ENCODE results near the gene STX2. TPM values are rescaled to one million over a fixed set of nuclear protein-coding genes. Genes with fewer than 3 reads are reported as not detected.

The STX2 gene
- polyA plus RNA-seq, 1 donor from 2014 or later = 67.0 TPM

DNA sequence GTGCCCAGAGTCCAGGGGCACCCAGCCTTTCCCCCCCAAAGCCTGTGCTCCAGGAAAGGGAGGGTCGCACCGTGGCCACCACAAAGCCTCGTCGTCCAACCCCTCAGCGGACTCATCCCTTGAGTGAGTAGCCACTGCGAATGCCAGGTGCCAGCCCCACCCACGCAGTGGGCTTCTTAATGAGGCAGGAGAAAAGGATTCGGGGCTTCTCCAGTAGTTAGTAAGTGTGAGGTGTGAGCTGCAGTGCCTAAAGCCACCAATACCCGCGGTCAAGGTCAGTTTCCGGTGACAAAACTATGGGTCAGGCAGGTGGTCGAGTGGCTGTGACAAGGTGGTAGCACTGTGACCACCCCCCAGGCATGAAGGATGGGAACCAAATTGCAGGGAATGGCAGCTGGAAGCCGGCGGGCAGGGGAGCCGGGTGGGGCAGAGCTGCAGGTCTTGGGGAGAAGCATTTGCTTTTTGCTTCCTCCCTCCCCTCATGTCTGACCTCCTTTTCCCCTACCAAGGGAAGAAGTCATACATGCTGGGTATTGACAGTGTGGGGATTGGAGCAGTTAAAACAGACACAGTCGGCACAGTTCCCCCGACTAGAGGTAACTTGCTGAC, 40.8 kb upstream of the STX2 start:
- peak overlapping the region; percentile 25 for H3K4me2 ChIP-seq (ENCODE audit: low read length)
- peak overlapping the region; percentile 51 for H3K27ac ChIP-seq (ENCODE audit: low read length)
- no peak for TF ChIP-seq POLR2AphosphoS5 (IDR thresholded peaks at IDR 0.05)
- TF ChIP-seq, protein P1, sequence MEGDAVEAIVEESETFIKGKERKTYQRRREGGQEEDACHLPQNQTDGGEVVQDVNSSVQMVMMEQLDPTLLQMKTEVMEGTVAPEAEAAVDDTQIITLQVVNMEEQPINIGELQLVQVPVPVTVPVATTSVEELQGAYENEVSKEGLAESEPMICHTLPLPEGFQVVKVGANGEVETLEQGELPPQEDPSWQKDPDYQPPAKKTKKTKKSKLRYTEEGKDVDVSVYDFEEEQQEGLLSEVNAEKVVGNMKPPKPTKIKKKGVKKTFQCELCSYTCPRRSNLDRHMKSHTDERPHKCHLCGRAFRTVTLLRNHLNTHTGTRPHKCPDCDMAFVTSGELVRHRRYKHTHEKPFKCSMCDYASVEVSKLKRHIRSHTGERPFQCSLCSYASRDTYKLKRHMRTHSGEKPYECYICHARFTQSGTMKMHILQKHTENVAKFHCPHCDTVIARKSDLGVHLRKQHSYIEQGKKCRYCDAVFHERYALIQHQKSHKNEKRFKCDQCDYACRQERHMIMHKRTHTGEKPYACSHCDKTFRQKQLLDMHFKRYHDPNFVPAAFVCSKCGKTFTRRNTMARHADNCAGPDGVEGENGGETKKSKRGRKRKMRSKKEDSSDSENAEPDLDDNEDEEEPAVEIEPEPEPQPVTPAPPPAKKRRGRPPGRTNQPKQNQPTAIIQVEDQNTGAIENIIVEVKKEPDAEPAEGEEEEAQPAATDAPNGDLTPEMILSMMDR (IDR thresholded peaks at IDR 0.05; ENCODE audit: poor library complexity, severe bottlenecking) = no peak
- TF ChIP-seq SMC3 (conservative IDR thresholded peaks at IDR 0.05; ENCODE audit: poor library complexity) = no peak
- no peak for TF ChIP-seq RAD21 (conservative IDR thresholded peaks at IDR 0.05)
- TF ChIP-seq MXI1 (conservative IDR thresholded peaks at IDR 0.05; ENCODE audit: poor library complexity, severe bottlenecking) = no peak
- TF ChIP-seq TAF1 (IDR thresholded peaks at IDR 0.05; ENCODE audit: low read depth) = no peak
- no peak for TF ChIP-seq EP300 (conservative IDR thresholded peaks at IDR 0.05; ENCODE audit: poor library complexity, severe bottlenecking)
- no peak for TF ChIP-seq EZH2 (IDR thresholded peaks at IDR 0.05; ENCODE audit: borderline replicate concordance, insufficient read depth, low read length, poor library complexity, severe bottlenecking)
- TF ChIP-seq, protein P2, sequence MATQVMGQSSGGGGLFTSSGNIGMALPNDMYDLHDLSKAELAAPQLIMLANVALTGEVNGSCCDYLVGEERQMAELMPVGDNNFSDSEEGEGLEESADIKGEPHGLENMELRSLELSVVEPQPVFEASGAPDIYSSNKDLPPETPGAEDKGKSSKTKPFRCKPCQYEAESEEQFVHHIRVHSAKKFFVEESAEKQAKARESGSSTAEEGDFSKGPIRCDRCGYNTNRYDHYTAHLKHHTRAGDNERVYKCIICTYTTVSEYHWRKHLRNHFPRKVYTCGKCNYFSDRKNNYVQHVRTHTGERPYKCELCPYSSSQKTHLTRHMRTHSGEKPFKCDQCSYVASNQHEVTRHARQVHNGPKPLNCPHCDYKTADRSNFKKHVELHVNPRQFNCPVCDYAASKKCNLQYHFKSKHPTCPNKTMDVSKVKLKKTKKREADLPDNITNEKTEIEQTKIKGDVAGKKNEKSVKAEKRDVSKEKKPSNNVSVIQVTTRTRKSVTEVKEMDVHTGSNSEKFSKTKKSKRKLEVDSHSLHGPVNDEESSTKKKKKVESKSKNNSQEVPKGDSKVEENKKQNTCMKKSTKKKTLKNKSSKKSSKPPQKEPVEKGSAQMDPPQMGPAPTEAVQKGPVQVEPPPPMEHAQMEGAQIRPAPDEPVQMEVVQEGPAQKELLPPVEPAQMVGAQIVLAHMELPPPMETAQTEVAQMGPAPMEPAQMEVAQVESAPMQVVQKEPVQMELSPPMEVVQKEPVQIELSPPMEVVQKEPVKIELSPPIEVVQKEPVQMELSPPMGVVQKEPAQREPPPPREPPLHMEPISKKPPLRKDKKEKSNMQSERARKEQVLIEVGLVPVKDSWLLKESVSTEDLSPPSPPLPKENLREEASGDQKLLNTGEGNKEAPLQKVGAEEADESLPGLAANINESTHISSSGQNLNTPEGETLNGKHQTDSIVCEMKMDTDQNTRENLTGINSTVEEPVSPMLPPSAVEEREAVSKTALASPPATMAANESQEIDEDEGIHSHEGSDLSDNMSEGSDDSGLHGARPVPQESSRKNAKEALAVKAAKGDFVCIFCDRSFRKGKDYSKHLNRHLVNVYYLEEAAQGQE (IDR thresholded peaks at IDR 0.05; ENCODE audit: borderline replicate concordance) = no peak
- H3K36me3 ChIP-seq (ENCODE audit: insufficient read depth, low read length) = peaks cover 3% of the 10 kb centered on the region
- H3K9ac ChIP-seq (ENCODE audit: low read length) = peak overlapping the region; percentile 31
- no peaks in the 10 kb centered on the region for H3K9me3 ChIP-seq (ENCODE audit: low read length)
- no peaks in the 10 kb centered on the region for H3K79me2 ChIP-seq (replicated peaks; ENCODE audit: insufficient read depth, low read length)
- no peak overlapping the region for H2AFZ ChIP-seq (ENCODE audit: low read depth, low read length)
- no peaks in the 10 kb centered on the region for H3F3A ChIP-seq (ENCODE audit: insufficient read depth, low read length, poor library complexity, severe bottlenecking)
- H3K9me2 ChIP-seq (ENCODE audit: insufficient read depth, low read length) = no peaks in the 10 kb centered on the region
- no peaks in the 10 kb centered on the region for H3K27me3 ChIP-seq (ENCODE audit: insufficient read depth, low read depth, low read length)
- H4K20me1 ChIP-seq (ENCODE audit: insufficient read depth) = peaks cover 5% of the 10 kb centered on the region
- H3K4me3 ChIP-seq (ENCODE audit: low read length) = peak overlapping the region; percentile 54

DNA sequence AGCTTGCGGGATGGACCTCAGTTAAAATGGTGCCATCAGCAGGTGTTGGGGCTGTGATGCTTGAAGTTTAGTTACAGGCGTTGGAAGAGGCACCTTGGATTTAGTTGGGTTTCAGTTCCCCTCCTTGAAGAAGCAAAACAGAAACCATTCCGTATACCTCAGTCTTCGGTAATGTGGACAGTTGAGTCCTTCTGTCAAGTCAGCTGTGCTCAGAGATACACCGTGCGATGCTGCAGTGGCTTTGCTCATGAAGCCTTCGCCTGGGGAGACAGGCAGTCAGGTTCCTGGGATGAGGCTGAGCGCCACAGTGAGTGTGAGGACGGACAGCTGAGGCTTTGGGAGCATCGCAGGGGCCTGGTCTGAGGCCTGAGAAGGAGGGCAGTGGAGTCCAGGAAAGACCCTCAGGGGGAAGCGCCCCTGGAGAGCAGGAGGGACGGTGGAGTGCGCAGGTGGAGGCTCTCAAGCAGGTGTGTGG, 40.2 kb upstream of the STX2 start:
- Histone ChIP-seq H3K9ac (ENCODE audit: low read length) (no peak overlapping the region), H3K4me3 (ENCODE audit: low read length) (no peak overlapping the region), H4K20me1 (ENCODE audit: insufficient read depth) (peaks cover 5% of the 10 kb centered on the region), H3K27ac (ENCODE audit: low read length) (no peak overlapping the region), H3K4me2 (ENCODE audit: low read length) (no peak overlapping the region), H3K79me2 (replicated peaks; ENCODE audit: insufficient read depth, low read length) (peaks cover 3% of the 10 kb centered on the region), H3K36me3 (ENCODE audit: insufficient read depth, low read length) (peaks cover 3% of the 10 kb centered on the region), H2AFZ (ENCODE audit: low read depth, low read length) (no peak overlapping the region), H3K27me3 (ENCODE audit: insufficient read depth, low read depth, low read length) (no peaks in the 10 kb centered on the region), H3K9me2 (ENCODE audit: insufficient read depth, low read length) (no peaks in the 10 kb centered on the region), H3K9me3 (ENCODE audit: low read length) (no peaks in the 10 kb centered on the region), H3F3A (ENCODE audit: insufficient read depth, low read length, poor library complexity, severe bottlenecking) (no peaks in the 10 kb centered on the region)
- no peak for TF ChIP-seq EZH2 (IDR thresholded peaks at IDR 0.05; ENCODE audit: borderline replicate concordance, insufficient read depth, low read length, poor library complexity, severe bottlenecking)
- TF ChIP-seq, protein P1 (IDR thresholded peaks at IDR 0.05; ENCODE audit: poor library complexity, severe bottlenecking) = no peak
- TF ChIP-seq RAD21 (conservative IDR thresholded peaks at IDR 0.05) = no peak
- TF ChIP-seq, protein P2 (IDR thresholded peaks at IDR 0.05; ENCODE audit: borderline replicate concordance) = no peak
- no peak for TF ChIP-seq SMC3 (conservative IDR thresholded peaks at IDR 0.05; ENCODE audit: poor library complexity)
- TF ChIP-seq POLR2AphosphoS5 (IDR thresholded peaks at IDR 0.05) = no peak
- TF ChIP-seq TAF1 (IDR thresholded peaks at IDR 0.05; ENCODE audit: low read depth) = no peak
- no peak for TF ChIP-seq MXI1 (conservative IDR thresholded peaks at IDR 0.05; ENCODE audit: poor library complexity, severe bottlenecking)
- TF ChIP-seq EP300 (conservative IDR thresholded peaks at IDR 0.05; ENCODE audit: poor library complexity, severe bottlenecking) = no peak
